CD4-positive, alpha-beta T cell (primary cell): Measurements from ENCODE around the gene RIPOR3. TPM values are rescaled to one million over a fixed set of nuclear protein-coding genes. Genes with fewer than 3 reads are reported as not detected.

ENCODE experiments used
- ATAC-seq: fragments of 200-7000 bp; cut with Tn5 transposase; one replicate; pipeline ENCODE4 v1.10.0; 2022; ENCODE audit warnings: mild to moderate bottlenecking; ENCODE audit not compliant: poor library complexity
- CTCF ChIA-PET: fragments of 350-600 bp; sonication (Branson Sonifier 250); formaldehyde crosslinking; loops from one replicate; lab custom pipeline; 2021; ENCODE audit warnings: antibody characterized with exemption, inconsistent platforms; lab: Charles Lee
- POLR2A ChIA-PET: fragments of 350-600 bp; sonication (Branson Sonifier 250); formaldehyde crosslinking; loops from one replicate; lab custom pipeline; 2021; ENCODE audit warnings: antibody characterized with exemption, inconsistent platforms; lab: Charles Lee
- DNase-seq, 14 experiments: peaks; one replicate each; pipeline ENCODE4 v3.0.0-alpha.2; 2013 to 2020; ENCODE audit warnings: mixed read lengths in 2 of 14
- H3K27ac ChIP-seq, 2 donors: one replicate each; pipeline versions ENCODE4 v1.5.1 to v1.7.0; 2013; ENCODE audit warnings: low read length in 2 of 2, low read depth in 1 of 2, mild to moderate bottlenecking in 1 of 2
- H3K27me3 ChIP-seq, 2 experiments: 1 replicate in 1 of 2; 2 replicates in 1 of 2; pipeline versions ENCODE4 v1.6.1 to v1.7.0; 2013; ENCODE audit warnings: low read length in 2 of 2, control low read depth in 1 of 2, mild to moderate bottlenecking in 1 of 2, moderate library complexity in 1 of 2; ENCODE audit not compliant: insufficient read depth in 2 of 2, control insufficient read depth in 1 of 2
- H3K36me3 ChIP-seq: one replicate; pipeline ENCODE4 v1.6.1; 2013; ENCODE audit warnings: low read length, control low read depth; ENCODE audit not compliant: insufficient read depth
- H3K4me1 ChIP-seq: one replicate; pipeline ENCODE4 v1.6.1; 2013; ENCODE audit warnings: low read length, control low read depth; ENCODE audit not compliant: insufficient read depth
- H3K4me3 ChIP-seq: one replicate; pipeline ENCODE4 v1.5.1; 2013; ENCODE audit warnings: mild to moderate bottlenecking, low read length, moderate library complexity
- H3K9me3 ChIP-seq, 2 experiments: 1 replicate in 1 of 2; 2 replicates in 1 of 2; pipeline versions ENCODE4 v1.6.1 to v1.7.0; 2013; ENCODE audit warnings: low read length in 2 of 2, mild to moderate bottlenecking in 2 of 2, control low read depth in 1 of 2, moderate library complexity in 1 of 2; ENCODE audit not compliant: control insufficient read depth in 1 of 2, insufficient read depth in 1 of 2
- H3K27ac Mint-ChIP-seq: one replicate; pipeline ENCODE4 v1.8.0; 2020; ENCODE audit warnings: mixed read lengths
- H3K27me3 Mint-ChIP-seq: one replicate; pipeline ENCODE4 v1.8.0; 2021; ENCODE audit warnings: mixed read lengths
- H3K36me3 Mint-ChIP-seq: one replicate; pipeline ENCODE4 v1.8.0; 2021; ENCODE audit warnings: low read depth, mixed read lengths
- H3K4me1 Mint-ChIP-seq: one replicate; pipeline ENCODE4 v1.8.0; 2021; ENCODE audit warnings: low read depth, mixed read lengths
- H3K4me3 Mint-ChIP-seq: one replicate; pipeline ENCODE4 v1.8.0; 2020; ENCODE audit warnings: mild to moderate bottlenecking, mixed read lengths
- H3K9me3 Mint-ChIP-seq: one replicate; pipeline ENCODE4 v1.8.0; 2020; ENCODE audit warnings: mixed read lengths
- CTCF ChIP-seq: fragments of 200-600 bp; IDR thresholded peaks from one replicate; pipeline ENCODE4 v1.8.0; 2022; ENCODE audit warnings: antibody characterized with exemption, mild to moderate bottlenecking
- intact Hi-C, 2 experiments: fragments of 100-400 bp; cut with DNase I in 1 of 2; cut with micrococcal nuclease in 1 of 2; formaldehyde crosslinking; loops; one replicate each; pipeline versions ENCODE4 v1.15.1 to v1.9.0; 2023 to 2025; cut with DNase I, micrococcal nuclease
- total RNA-seq, 174 experiments: library from RNA in 2 of 174; stranded (reverse) in 2 of 174; gene quantifications; one replicate each; pipeline ENCODE4 v1.2.3 and lab custom pipeline; 2021 to 2026

The RIPOR3 gene
- total RNA-seq, 2 experiments from 2014 or later, result not detected

GRCh38 chr20:50636601-50637540 lies 54.5 kb downstream of the RIPOR3 start:
- H3K27ac Mint-ChIP-seq, result no peak overlapping the region
- POLR2A ChIA-PET, result no interaction called here

GRCh38 chr20:50635676-50636600 lies 55.4 kb downstream of the RIPOR3 start:
- CTCF ChIA-PET, result no interaction called here
- Histone ChIP-seq H3K4me1 (no peaks in the 10 kb centered on the region), H3K9me3 (no peaks in the 10 kb centered on the region), H3K27ac (no peak overlapping the region), H3K27me3 (no peaks in the 10 kb centered on the region), H3K4me3 (no peak overlapping the region), H3K36me3 (no peaks in the 10 kb centered on the region)
- TF ChIP-seq CTCF, result peak; percentile 42
- no peaks in the 10 kb centered on the region for H3K4me1 Mint-ChIP-seq
- no peaks in the 10 kb centered on the region for H3K27me3 Mint-ChIP-seq
- no peaks in the 10 kb centered on the region for H3K9me3 Mint-ChIP-seq
- no peak overlapping the region for H3K27ac Mint-ChIP-seq
- DNase-seq (peak; percentile 15 to 63 (median 28)), ATAC-seq (peak; percentile 64)
- H3K36me3 Mint-ChIP-seq, result no peaks in the 10 kb centered on the region
- H3K4me3 Mint-ChIP-seq, result no peak overlapping the region
- POLR2A ChIA-PET, result no interaction called here
- intact Hi-C loops, result no loop called here

More at GRCh38 chr20:50636601-50637540, 54.5 kb downstream of the RIPOR3 start:
- Histone ChIP-seq H3K9me3 (no peaks in the 10 kb centered on the region), H3K27ac (no peak overlapping the region), H3K4me1 (no peaks in the 10 kb centered on the region), H3K27me3 (no peaks in the 10 kb centered on the region), H3K36me3 (no peaks in the 10 kb centered on the region), H3K4me3 (no peak overlapping the region)
- Mint-ChIP-seq H3K4me3 (no peak overlapping the region), H3K9me3 (no peaks in the 10 kb centered on the region), H3K27me3 (no peaks in the 10 kb centered on the region), H3K4me1 (no peaks in the 10 kb centered on the region), H3K36me3 (no peaks in the 10 kb centered on the region)
- TF ChIP-seq CTCF, result no peak
- DNase-seq, result no peak
- ATAC-seq, result no peak
- CTCF ChIA-PET, result no interaction called here
- intact Hi-C loops, result no loop called here

GRCh38 chr20:50635014-50635557 lies 56.3 kb downstream of the RIPOR3 start:
- no peak overlapping the region for H3K27ac Mint-ChIP-seq
- CTCF ChIA-PET, result no interaction called here
- Histone ChIP-seq H3K27ac (no peak overlapping the region), H3K4me3 (no peak overlapping the region), H3K9me3 (no peaks in the 10 kb centered on the region), H3K4me1 (no peaks in the 10 kb centered on the region), H3K36me3 (no peaks in the 10 kb centered on the region), H3K27me3 (no peaks in the 10 kb centered on the region)
- POLR2A ChIA-PET, result no interaction called here
- intact Hi-C loops, result no loop called here
- no peaks in the 10 kb centered on the region for H3K9me3 Mint-ChIP-seq
- H3K36me3 Mint-ChIP-seq, result no peaks in the 10 kb centered on the region
- ATAC-seq (no peak), DNase-seq (no peak)
- no peaks in the 10 kb centered on the region for H3K27me3 Mint-ChIP-seq
- H3K4me1 Mint-ChIP-seq, result no peaks in the 10 kb centered on the region
- no peak for TF ChIP-seq CTCF
- no peak overlapping the region for H3K4me3 Mint-ChIP-seq
